Kidney epithelial cell (primary cell): Measurements from ENCODE around the gene SLC6A19. TPM values are rescaled to one million over a fixed set of nuclear protein-coding genes. Genes with fewer than 3 reads are reported as not detected.

Experiments
- DNase-seq: peaks from one replicate; pipeline ENCODE4 v3.0.0-alpha.2; 2010; ENCODE audit warnings: low read depth
- H3K27me3 ChIP-seq: 2 replicates; pipeline ENCODE4 v1.6.0; 2011; ENCODE audit warnings: low read length; ENCODE audit not compliant: control insufficient read depth, insufficient read depth
- H3K36me3 ChIP-seq: 2 replicates; pipeline ENCODE4 v1.5.1; 2011; ENCODE audit warnings: low read length; ENCODE audit not compliant: control insufficient read depth, insufficient read depth
- H3K4me3 ChIP-seq: 2 replicates; pipeline ENCODE4 v1.5.1; 2011; ENCODE audit warnings: low read depth, mild to moderate bottlenecking, control low read depth, low read length
- CTCF ChIP-seq: IDR thresholded peaks from 2 replicates; pipeline ENCODE4 v1.5.1; 2011; ENCODE audit warnings: mild to moderate bottlenecking, moderate library complexity, low read length, control low read depth, inconsistent platforms; ENCODE audit not compliant: insufficient read depth, poor library complexity, severe bottlenecking
- total RNA-seq: library from RNA; depleted of rRNA; stranded (reverse); fragments of >200 nt; gene quantifications from 2 replicates; pipeline ENCODE4 v1.2.3, GENCODE V29; 2015

SLC6A19 gene
- total RNA-seq, 1 donor from 2014 or later: not detected

DNA sequence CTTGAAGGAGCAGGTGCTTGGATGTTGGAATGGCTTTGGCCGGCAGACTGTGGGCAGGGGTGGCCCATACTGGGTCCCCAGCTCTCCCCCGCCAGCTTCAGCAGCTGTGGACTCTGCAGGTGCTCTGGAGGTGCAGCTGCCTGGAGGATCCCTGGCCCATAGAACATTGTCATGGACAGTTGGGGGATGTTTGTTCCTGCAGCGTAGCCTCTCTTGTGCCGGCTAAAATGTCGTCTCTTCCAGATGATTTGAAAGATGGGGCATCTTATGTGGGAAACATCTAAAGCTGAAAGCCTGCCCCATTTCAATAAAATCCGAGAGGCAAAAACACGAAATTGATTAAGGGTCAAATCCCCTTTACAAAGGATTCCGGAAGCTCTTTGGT, 13.5 kb upstream of the SLC6A19 start:
- no peak for TF ChIP-seq CTCF
- Histone ChIP-seq H3K27me3 (peaks cover 14% of the 10 kb centered on the region), H3K4me3 (no peak overlapping the region), H3K36me3 (no peaks in the 10 kb centered on the region)
- no peak for DNase-seq

- no peak for DNase-seq
- no peak for TF ChIP-seq CTCF
- H3K36me3 ChIP-seq: no peaks in the 10 kb centered on the region
- H3K4me3 ChIP-seq: no peak overlapping the region
- peaks cover 15% of the 10 kb centered on the region for H3K27me3 ChIP-seq
These were observed 12.9 kb upstream of the SLC6A19 start for GRCh38 chr5:1188464-1188863.

GRCh38 chr5:1189269-1189668, 12.1 kb upstream of the SLC6A19 start:
- no peak for DNase-seq
- Histone ChIP-seq H3K36me3 (no peaks in the 10 kb centered on the region), H3K27me3 (peaks cover 19% of the 10 kb centered on the region), H3K4me3 (no peak overlapping the region)
- no peak for TF ChIP-seq CTCF

DNA sequence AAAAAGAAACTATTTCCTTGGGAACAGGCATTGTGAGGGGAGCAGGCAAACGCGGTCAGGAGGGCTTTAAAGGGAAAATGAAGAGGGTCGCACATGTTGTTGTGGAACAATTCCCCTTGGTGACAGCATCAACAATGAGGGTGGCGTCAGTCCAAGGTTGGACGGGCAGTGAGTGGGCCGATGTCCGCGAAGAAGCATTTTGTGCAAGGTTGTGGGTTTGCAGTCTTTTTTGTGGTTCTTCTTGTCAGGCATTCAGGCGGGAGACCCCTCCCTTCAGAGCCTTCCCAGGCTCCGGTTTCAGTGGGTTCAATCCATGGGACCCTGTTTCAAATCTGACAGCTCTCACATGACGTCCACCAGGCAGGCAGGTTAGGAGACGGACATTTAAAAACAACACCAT, 11.1 kb upstream of the SLC6A19 start:
- Histone ChIP-seq H3K4me3 (no peak overlapping the region), H3K27me3 (peaks cover 19% of the 10 kb centered on the region), H3K36me3 (no peaks in the 10 kb centered on the region)
- TF ChIP-seq CTCF: no peak
- no peak for DNase-seq

DNA sequence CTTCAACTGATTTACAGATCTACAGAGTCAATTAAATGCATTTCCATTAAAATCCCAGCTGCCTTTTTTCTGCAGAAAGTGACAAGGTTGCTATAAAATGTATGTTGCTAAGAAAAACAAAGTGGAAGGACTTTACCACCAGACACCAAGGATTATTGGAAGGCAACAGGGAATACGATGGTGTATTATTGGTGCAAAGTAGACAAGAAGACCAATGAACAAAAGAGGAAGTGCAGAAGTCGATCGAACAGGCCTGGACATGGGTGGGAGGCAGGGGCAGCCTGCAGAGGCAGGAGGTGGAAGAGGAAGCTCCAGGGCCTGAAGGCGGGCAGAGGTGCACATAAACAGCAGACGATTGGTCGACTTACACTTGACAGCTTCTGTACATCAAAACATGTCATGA, 10.6 kb upstream of the SLC6A19 start:
- Histone ChIP-seq H3K36me3 (no peaks in the 10 kb centered on the region), H3K27me3 (peaks cover 16% of the 10 kb centered on the region), H3K4me3 (no peak overlapping the region)
- no peak for DNase-seq
- TF ChIP-seq CTCF: no peak

- no peak for DNase-seq
- H3K27me3 ChIP-seq: peaks cover 15% of the 10 kb centered on the region
- no peaks in the 10 kb centered on the region for H3K36me3 ChIP-seq
- TF ChIP-seq CTCF: no peak
- H3K4me3 ChIP-seq: no peak overlapping the region
These were observed 8.3 kb upstream of the SLC6A19 start for GRCh38 chr5:1192971-1193590.
